A673 (cell line): ENCODE measurements around the gene ITPR2. TPM values are rescaled to one million over a fixed set of nuclear protein-coding genes. Genes with fewer than 3 reads are reported as not detected.

Experiments
- BruUV-seq: library from RNA; stranded (reverse); fragments of 400-500 nt; replicated peaks from 2 replicates; lab custom pipeline; 2021; lab: Mats Ljungman, UMichigan
- CTCF ChIA-PET: fragments of 300-600 bp; sonication (Branson Sonifier 250); formaldehyde crosslinking; loops from one replicate; lab custom pipeline; 2022; ENCODE audit warnings: antibody characterized with exemption; lab: Charles Lee
- POLR2A ChIA-PET: fragments of 300-600 bp; sonication (Branson Sonifier 250); formaldehyde crosslinking; loops from one replicate; lab custom pipeline; 2022; ENCODE audit warnings: antibody characterized with exemption; ENCODE audit not compliant: low non-redundant PET; lab: Charles Lee
- DNase-seq: peaks from one replicate; pipeline ENCODE4 v3.0.0-alpha.2; 2015; ENCODE audit warnings: low spot score
- H3K27ac ChIP-seq: fragments of 200-600 bp; sonication (generic); 2 replicates; pipeline ENCODE4 v1.5.1; 2016; ENCODE audit warnings: mixed run types, low read depth, mild to moderate bottlenecking, mixed read lengths, antibody characterized with exemption, low read length; ENCODE audit not compliant: poor library complexity, severe bottlenecking
- H3K27me3 ChIP-seq: fragments of 200-600 bp; sonication (generic); replicated peaks from 2 replicates; pipeline ENCODE4 v1.6.1; 2017; ENCODE audit warnings: mixed run types, low read depth, mild to moderate bottlenecking, mixed read lengths, antibody characterized with exemption, low read length; ENCODE audit not compliant: insufficient read depth, poor library complexity
- H3K36me3 ChIP-seq: fragments of 200-600 bp; sonication (generic); 2 replicates; pipeline ENCODE4 v1.6.1; 2016; ENCODE audit warnings: mixed run types, mild to moderate bottlenecking, mixed read lengths, antibody characterized with exemption, low read length; ENCODE audit not compliant: insufficient read depth, poor library complexity, severe bottlenecking
- H3K4me1 ChIP-seq: fragments of 200-600 bp; sonication (generic); 2 replicates; pipeline ENCODE4 v1.6.1; 2017; ENCODE audit warnings: mixed run types, mild to moderate bottlenecking, mixed read lengths, antibody characterized with exemption, low read length; ENCODE audit not compliant: insufficient read depth, poor library complexity, severe bottlenecking
- H3K4me3 ChIP-seq: fragments of 200-600 bp; sonication (generic); 2 replicates; pipeline ENCODE4 v1.5.1; 2016; ENCODE audit warnings: low read depth, mixed run types, mild to moderate bottlenecking, mixed read lengths, low read length; ENCODE audit not compliant: poor library complexity, severe bottlenecking
- H3K9me3 ChIP-seq: fragments of 200-600 bp; sonication (generic); 2 replicates; pipeline ENCODE4 v1.6.1; 2016; ENCODE audit warnings: mixed run types, low read depth, mild to moderate bottlenecking, mixed read lengths, antibody characterized with exemption, low read length; ENCODE audit not compliant: poor library complexity, severe bottlenecking
- EZH2 ChIP-seq: fragments of 200-600 bp; sonication (generic); IDR thresholded peaks from 2 replicates; pipeline ENCODE4 v1.6.1; 2017; ENCODE audit warnings: borderline replicate concordance, low read depth, mild to moderate bottlenecking, mixed read lengths, antibody characterized with exemption, low read length; ENCODE audit not compliant: poor library complexity, severe bottlenecking
- intact Hi-C: fragments of 100-400 bp; cut with micrococcal nuclease; formaldehyde crosslinking; loops from one replicate; pipeline ENCODE4 v1.10.0; 2022; ENCODE audit not compliant: unreplicated experiment
- total RNA-seq: library from RNA; stranded (reverse); gene quantifications from 2 replicates; pipeline ENCODE4 v1.2.3, GENCODE V29; 2021
- TF ChIP-seq, protein P1 (sequence below): fragments of 300-800, 200-600 bp; sonication (generic); conservative IDR thresholded peaks from 2 replicates; pipeline ENCODE4 v1.5.1; 2017; ENCODE audit warnings: low read depth, mild to moderate bottlenecking, antibody characterized with exemption, low read length, moderate library complexity, mixed read lengths

The ITPR2 gene
- total RNA-seq, 1 experiment from 2014 or later: 22.6 TPM

DNA sequence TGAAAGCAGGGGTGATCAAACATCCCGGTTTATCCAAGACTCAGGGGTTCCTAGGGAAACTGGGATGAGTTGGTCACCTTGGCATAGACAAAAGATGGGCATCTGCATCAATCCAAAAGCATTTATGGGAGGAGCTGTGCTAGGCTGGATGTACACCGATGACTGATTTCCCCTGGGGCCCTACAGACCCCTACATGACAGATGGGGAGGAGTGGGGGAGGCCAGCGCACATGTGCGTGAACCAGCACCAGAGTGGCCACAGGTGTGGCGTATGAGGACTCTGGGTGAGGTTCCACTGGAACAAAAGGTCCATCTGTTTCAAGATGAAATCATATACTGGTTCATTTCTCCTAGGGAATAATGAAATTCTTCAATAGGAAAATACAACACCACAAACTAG is 210.4 kb downstream of the ITPR2 start:
- DNase-seq: no peak
- no peaks in the 10 kb centered on the region for H3K4me1 ChIP-seq
- H3K27me3 ChIP-seq: no peaks in the 10 kb centered on the region
- H3K4me3 ChIP-seq: no peak overlapping the region
- no TSS peak for BruUV-seq
- POLR2A ChIA-PET: no interaction called here
- no peaks in the 10 kb centered on the region for H3K9me3 ChIP-seq
- H3K27ac ChIP-seq: no peak overlapping the region
- H3K36me3 ChIP-seq: no peaks in the 10 kb centered on the region
- CTCF ChIA-PET: no interaction called here
- intact Hi-C loops: no loop called here
- TF ChIP-seq EZH2: no peak
- TF ChIP-seq, protein P1, sequence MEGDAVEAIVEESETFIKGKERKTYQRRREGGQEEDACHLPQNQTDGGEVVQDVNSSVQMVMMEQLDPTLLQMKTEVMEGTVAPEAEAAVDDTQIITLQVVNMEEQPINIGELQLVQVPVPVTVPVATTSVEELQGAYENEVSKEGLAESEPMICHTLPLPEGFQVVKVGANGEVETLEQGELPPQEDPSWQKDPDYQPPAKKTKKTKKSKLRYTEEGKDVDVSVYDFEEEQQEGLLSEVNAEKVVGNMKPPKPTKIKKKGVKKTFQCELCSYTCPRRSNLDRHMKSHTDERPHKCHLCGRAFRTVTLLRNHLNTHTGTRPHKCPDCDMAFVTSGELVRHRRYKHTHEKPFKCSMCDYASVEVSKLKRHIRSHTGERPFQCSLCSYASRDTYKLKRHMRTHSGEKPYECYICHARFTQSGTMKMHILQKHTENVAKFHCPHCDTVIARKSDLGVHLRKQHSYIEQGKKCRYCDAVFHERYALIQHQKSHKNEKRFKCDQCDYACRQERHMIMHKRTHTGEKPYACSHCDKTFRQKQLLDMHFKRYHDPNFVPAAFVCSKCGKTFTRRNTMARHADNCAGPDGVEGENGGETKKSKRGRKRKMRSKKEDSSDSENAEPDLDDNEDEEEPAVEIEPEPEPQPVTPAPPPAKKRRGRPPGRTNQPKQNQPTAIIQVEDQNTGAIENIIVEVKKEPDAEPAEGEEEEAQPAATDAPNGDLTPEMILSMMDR: no peak

GRCh38 chr12:26621932-26622331 is 211.1 kb downstream of the ITPR2 start:
- POLR2A ChIA-PET: no interaction called here
- BruUV-seq: no TSS peak
- H3K27ac ChIP-seq: no peak overlapping the region
- H3K27me3 ChIP-seq: no peaks in the 10 kb centered on the region
- no peaks in the 10 kb centered on the region for H3K4me1 ChIP-seq
- no peak overlapping the region for H3K4me3 ChIP-seq
- intact Hi-C loops: no loop called here
- CTCF ChIA-PET: no interaction called here
- no peak for DNase-seq
- TF ChIP-seq EZH2: no peak
- TF ChIP-seq, protein P1: no peak
- no peaks in the 10 kb centered on the region for H3K9me3 ChIP-seq
- no peaks in the 10 kb centered on the region for H3K36me3 ChIP-seq

DNA sequence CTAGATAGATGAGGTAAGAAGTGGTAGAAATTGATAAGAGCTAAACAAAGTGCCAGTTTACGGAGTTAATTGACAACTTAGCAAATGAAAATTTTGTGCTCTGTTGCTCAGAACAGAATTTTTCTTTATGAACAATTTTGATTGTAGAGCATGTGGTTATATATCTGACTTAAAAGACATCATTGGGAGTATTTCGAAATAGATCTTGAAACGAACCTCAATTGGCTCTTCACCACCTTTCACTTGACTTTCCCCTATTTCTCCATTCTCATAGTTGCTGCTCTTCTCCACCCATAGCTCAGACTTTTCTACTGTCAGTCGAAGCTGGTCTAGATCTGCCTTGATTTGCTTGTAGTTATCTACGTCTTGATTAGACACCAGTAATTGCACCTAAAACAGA is 212.1 kb downstream of the ITPR2 start:
- POLR2A ChIA-PET: no interaction called here
- TF ChIP-seq, protein P1: no peak
- no peak for TF ChIP-seq EZH2
- no TSS peak for BruUV-seq
- Histone ChIP-seq H3K36me3 (no peaks in the 10 kb centered on the region), H3K27ac (no peak overlapping the region), H3K27me3 (no peaks in the 10 kb centered on the region), H3K9me3 (no peaks in the 10 kb centered on the region), H3K4me3 (no peak overlapping the region), H3K4me1 (no peaks in the 10 kb centered on the region)
- DNase-seq: no peak
- CTCF ChIA-PET: no interaction called here
- intact Hi-C loops: no loop called here
